Suprapubic skin (tissue), 4 donors: ENCODE measurements around the gene DHX34. TPM values are rescaled to one million over a fixed set of nuclear protein-coding genes. Genes with fewer than 3 reads are reported as not detected.
"Not testable (repeated sequence)": the region's sequence is repeated elsewhere in the genome, so short reads cannot be mapped to it uniquely, and the experiment has no call there.

ENCODE experiments used
- DNase-seq, 2 donors: peaks; one replicate each; pipeline ENCODE4 v3.0.0-alpha.2; 2019; ENCODE audit warnings: low spot score in 2 of 2
- H3K27ac ChIP-seq: fragments of 200-600 bp; sonication (generic); one replicate; pipeline ENCODE4 v1.5.1; 2019
- H3K27me3 ChIP-seq: fragments of 200-600 bp; sonication (generic); one replicate; pipeline ENCODE4 v1.5.1; 2019
- H3K36me3 ChIP-seq: fragments of 200-600 bp; sonication (generic); one replicate; pipeline ENCODE4 v1.5.1; 2019
- H3K4me1 ChIP-seq: fragments of 200-600 bp; sonication (generic); one replicate; pipeline ENCODE4 v1.5.1; 2019
- H3K4me3 ChIP-seq: fragments of 200-600 bp; sonication (generic); one replicate; pipeline ENCODE4 v1.5.1; 2019; ENCODE audit warnings: mild to moderate bottlenecking
- H3K9me3 ChIP-seq: fragments of 200-600 bp; sonication (generic); one replicate; pipeline ENCODE4 v1.5.1; 2019
- CTCF ChIP-seq, 2 donors: fragments of 200-600 bp in 1 of 2; fragments of 450-650 bp in 1 of 2; sonication (generic) in 1 of 2; IDR thresholded peaks; one replicate each; pipeline ENCODE4 v1.5.1; 2016 to 2019; ENCODE audit warnings: antibody characterized with exemption in 2 of 2, mild to moderate bottlenecking in 1 of 2, moderate library complexity in 1 of 2
- EP300 ChIP-seq: sonication (generic); formaldehyde crosslinking; IDR thresholded peaks from one replicate; pipeline ENCODE4 v1.6.1; 2017; ENCODE audit warnings: antibody characterized with exemption
- POLR2A ChIP-seq, 2 donors: fragments of 450-650 bp; IDR thresholded peaks; one replicate each; pipeline ENCODE4 v1.6.1; 2017; ENCODE audit warnings: antibody characterized with exemption in 2 of 2, mild to moderate bottlenecking in 2 of 2, moderate library complexity in 2 of 2
- POLR2AphosphoS5 ChIP-seq, 3 donors: sonication (generic); formaldehyde crosslinking; IDR thresholded peaks; one replicate each; pipeline ENCODE4 v1.6.1; 2017; ENCODE audit warnings: antibody characterized with exemption in 3 of 3
- WGBS: methylation state at CpG from one replicate; pipeline ENCODE4 v1.1.5; 2018; 5-methylcytosine and 5-hydroxymethylcytosine counted together
- total RNA-seq, 4 donors: library from RNA; depleted of rRNA; stranded (reverse); fragments of >200 nt; gene quantifications; one replicate each; pipeline ENCODE4 v1.1.0, GENCODE V29; 2016

DHX34 gene
- total RNA-seq, 4 donors from 2014 or later, result 21.6 to 32.2 (median 25.3) TPM

GRCh38 chr19:47341734-47342133, 7.4 kb upstream of the DHX34 start:
- Histone ChIP-seq H3K9me3 (no peaks in the 10 kb centered on the region), H3K36me3 (peaks cover 7% of the 10 kb centered on the region), H3K4me1 (peaks cover 6% of the 10 kb centered on the region), H3K27ac (no peak overlapping the region), H3K4me3 (no peak overlapping the region), H3K27me3 (no peaks in the 10 kb centered on the region)
- no peak for DNase-seq
- TF ChIP-seq POLR2A (IDR thresholded peaks at IDR 0.05) (no peak), POLR2AphosphoS5 (IDR thresholded peaks at IDR 0.05) (no peak), EP300 (no peak), CTCF (IDR thresholded peaks at IDR 0.05) (no peak)
- 93% methylated on average over 4 of the region's 4 CpGs for whole genome bisulfite sequencing

GRCh38 chr19:47343194-47343802, 5.8 kb upstream of the DHX34 start:
- TF ChIP-seq POLR2A (IDR thresholded peaks at IDR 0.05) (no peak), EP300 (no peak), POLR2AphosphoS5 (IDR thresholded peaks at IDR 0.05) (no peak), CTCF (IDR thresholded peaks at IDR 0.05) (no peak)
- Histone ChIP-seq H3K36me3 (peaks cover 7% of the 10 kb centered on the region), H3K27me3 (no peaks in the 10 kb centered on the region), H3K4me3 (no peak overlapping the region), H3K27ac (no peak overlapping the region), H3K9me3 (no peaks in the 10 kb centered on the region), H3K4me1 (no peaks in the 10 kb centered on the region)
- DNase-seq, result no peak
- WGBS, result 89% methylated on average over 11 of the region's 11 CpGs

- no peak for DNase-seq
- no peak for TF ChIP-seq CTCF (IDR thresholded peaks at IDR 0.05)
- TF ChIP-seq POLR2AphosphoS5 (IDR thresholded peaks at IDR 0.05), result no peak
- no peak for TF ChIP-seq POLR2A (IDR thresholded peaks at IDR 0.05)
- TF ChIP-seq EP300, result no peak
- Histone ChIP-seq H3K27me3 (no peaks in the 10 kb centered on the region), H3K4me1 (peaks cover 5% of the 10 kb centered on the region), H3K4me3 (no peak overlapping the region), H3K36me3 (peaks cover 7% of the 10 kb centered on the region), H3K27ac (no peak overlapping the region), H3K9me3 (no peaks in the 10 kb centered on the region)
- WGBS, result 77% methylated on average over 1 of the region's 1 CpG
These were observed 4.7 kb upstream of the DHX34 start for GRCh38 chr19:47344425-47344824.

GRCh38 chr19:47346024-47346423, 3.1 kb upstream of the DHX34 start:
- not testable (repeated sequence) for H3K36me3 ChIP-seq, H3K27me3 ChIP-seq, H3K9me3 ChIP-seq, H3K4me3 ChIP-seq, DNase-seq, H3K27ac ChIP-seq
- H3K4me1 ChIP-seq, result peaks cover 17% of the 10 kb centered on the region
- 90% methylated on average over 6 of the region's 6 CpGs for WGBS

- peaks cover 29% of the 10 kb centered on the region for H3K36me3 ChIP-seq
- H3K9me3 ChIP-seq, result no peaks in the 10 kb centered on the region
- 88% methylated on average over 6 of the region's 6 CpGs for WGBS
- H3K27ac ChIP-seq, result no peak overlapping the region
- H3K4me3 ChIP-seq, result no peak overlapping the region
- DNase-seq, result no peak
- no peaks in the 10 kb centered on the region for H3K27me3 ChIP-seq
- peaks cover 17% of the 10 kb centered on the region for H3K4me1 ChIP-seq
- TF ChIP-seq CTCF (IDR thresholded peaks at IDR 0.05), result no peak
- TF ChIP-seq EP300, result no peak
- TF ChIP-seq POLR2AphosphoS5 (IDR thresholded peaks at IDR 0.05), result no peak
- no peak for TF ChIP-seq POLR2A (IDR thresholded peaks at IDR 0.05)
These were observed 1.5 kb downstream of the DHX34 start for GRCh38 chr19:47350630-47351029.

- peaks cover 17% of the 10 kb centered on the region for H3K4me1 ChIP-seq
- TF ChIP-seq EP300 (no peak), CTCF (IDR thresholded peaks at IDR 0.05) (no peak), POLR2AphosphoS5 (IDR thresholded peaks at IDR 0.05) (no peak), POLR2A (IDR thresholded peaks at IDR 0.05) (no peak)
- peaks cover 38% of the 10 kb centered on the region for H3K36me3 ChIP-seq
- no peaks in the 10 kb centered on the region for H3K9me3 ChIP-seq
- H3K27me3 ChIP-seq, result no peaks in the 10 kb centered on the region
- WGBS, result 85% methylated on average over 3 of the region's 3 CpGs
- H3K4me3 ChIP-seq, result no peak overlapping the region
- no peak for DNase-seq
- no peak overlapping the region for H3K27ac ChIP-seq
These were observed 2.4 kb downstream of the DHX34 start for GRCh38 chr19:47351548-47351947.
